ENCODE results near the gene ADGRB3.

ADGRB3 gene

DNA sequence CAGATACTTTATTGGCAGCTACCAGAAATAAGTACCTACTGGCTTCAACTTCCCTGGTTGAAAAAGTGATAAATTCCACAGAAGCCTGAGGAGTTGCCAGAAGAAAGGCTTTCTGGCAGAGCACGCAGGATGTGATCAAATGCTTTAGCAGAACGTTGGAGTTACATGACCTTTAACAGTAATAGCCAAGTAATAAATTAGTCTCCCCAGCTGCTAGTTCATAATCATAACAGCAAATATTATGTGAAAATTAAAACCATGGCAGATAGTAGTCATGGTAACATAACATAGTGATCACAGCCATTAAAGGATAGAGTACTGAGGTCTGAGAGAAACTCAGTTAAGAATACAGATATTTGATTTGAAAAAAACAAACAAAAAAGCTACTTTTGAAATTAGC lies 567.7 kb downstream of the ADGRB3 start:
- no peaks in the 10 kb centered on the region for H3K36me3 ChIP-seq (replicated peaks; ENCODE audit: insufficient read depth, low read length)
- H3K9ac ChIP-seq (ENCODE audit: low read length) = no peak overlapping the region
- no peaks in the 10 kb centered on the region for H3K4me1 ChIP-seq (ENCODE audit: low read length)
- DNase-seq = no peak
- no peaks in the 10 kb centered on the region for H4K20me1 ChIP-seq (ENCODE audit: insufficient read depth, low read length)
- no peak overlapping the region for H2AFZ ChIP-seq (ENCODE audit: low read length)
- no peaks in the 10 kb centered on the region for H3K9me2 ChIP-seq (replicated peaks; ENCODE audit: insufficient read depth, low read length)
- no peaks in the 10 kb centered on the region for H3K9me3 ChIP-seq (replicated peaks; ENCODE audit: insufficient read depth, low read length)
- no peaks in the 10 kb centered on the region for H3K79me2 ChIP-seq (ENCODE audit: low read length)
- no peaks in the 10 kb centered on the region for H3F3A ChIP-seq (ENCODE audit: insufficient read depth, low read length)
- no peak overlapping the region for H3K4me2 ChIP-seq (ENCODE audit: low read depth, low read length)
- no peak overlapping the region for H3K4me3 ChIP-seq (ENCODE audit: low read length)
- no peaks in the 10 kb centered on the region for H3K27me3 ChIP-seq (replicated peaks; ENCODE audit: insufficient read depth, low read length)
- H3K27ac ChIP-seq (ENCODE audit: low read length) = no peak overlapping the region
- TF ChIP-seq, protein P1, sequence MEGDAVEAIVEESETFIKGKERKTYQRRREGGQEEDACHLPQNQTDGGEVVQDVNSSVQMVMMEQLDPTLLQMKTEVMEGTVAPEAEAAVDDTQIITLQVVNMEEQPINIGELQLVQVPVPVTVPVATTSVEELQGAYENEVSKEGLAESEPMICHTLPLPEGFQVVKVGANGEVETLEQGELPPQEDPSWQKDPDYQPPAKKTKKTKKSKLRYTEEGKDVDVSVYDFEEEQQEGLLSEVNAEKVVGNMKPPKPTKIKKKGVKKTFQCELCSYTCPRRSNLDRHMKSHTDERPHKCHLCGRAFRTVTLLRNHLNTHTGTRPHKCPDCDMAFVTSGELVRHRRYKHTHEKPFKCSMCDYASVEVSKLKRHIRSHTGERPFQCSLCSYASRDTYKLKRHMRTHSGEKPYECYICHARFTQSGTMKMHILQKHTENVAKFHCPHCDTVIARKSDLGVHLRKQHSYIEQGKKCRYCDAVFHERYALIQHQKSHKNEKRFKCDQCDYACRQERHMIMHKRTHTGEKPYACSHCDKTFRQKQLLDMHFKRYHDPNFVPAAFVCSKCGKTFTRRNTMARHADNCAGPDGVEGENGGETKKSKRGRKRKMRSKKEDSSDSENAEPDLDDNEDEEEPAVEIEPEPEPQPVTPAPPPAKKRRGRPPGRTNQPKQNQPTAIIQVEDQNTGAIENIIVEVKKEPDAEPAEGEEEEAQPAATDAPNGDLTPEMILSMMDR (IDR thresholded peaks at IDR 0.05; ENCODE audit: low read length) = no peak
- TF ChIP-seq EZH2 (optimal IDR thresholded peaks at IDR 0.05; ENCODE audit: low read depth, low read length) = no peak
- no peak for TF ChIP-seq EZH2phosphoT487 (IDR thresholded peaks at IDR 0.05; ENCODE audit: low read length)

DNA sequence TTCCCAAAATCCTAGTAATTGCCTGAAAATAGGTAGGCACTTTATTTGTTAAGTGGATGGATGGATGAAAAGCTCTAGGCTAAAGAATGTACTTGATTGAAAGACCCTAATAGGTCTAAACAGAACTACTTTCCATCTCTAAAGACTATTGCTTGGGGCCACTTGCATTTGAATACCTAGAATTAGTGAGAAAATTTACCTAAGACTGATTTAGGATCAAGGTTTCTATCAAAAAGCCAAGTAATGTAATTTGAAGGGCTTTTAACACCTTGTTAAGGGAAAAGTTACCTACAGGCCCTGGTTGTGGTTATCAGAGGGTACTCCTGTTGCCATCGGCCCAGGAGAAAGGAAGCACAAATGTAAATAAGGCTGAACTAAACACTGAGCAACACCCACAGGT lies 581.0 kb downstream of the ADGRB3 start:
- Histone ChIP-seq H3K4me3 (ENCODE audit: low read length) (no peak overlapping the region), H3K9me2 (replicated peaks; ENCODE audit: insufficient read depth, low read length) (no peaks in the 10 kb centered on the region), H2AFZ (ENCODE audit: low read length) (no peak overlapping the region), H3K9me3 (replicated peaks; ENCODE audit: insufficient read depth, low read length) (no peaks in the 10 kb centered on the region), H3K27me3 (replicated peaks; ENCODE audit: insufficient read depth, low read length) (no peaks in the 10 kb centered on the region), H3K27ac (ENCODE audit: low read length) (no peak overlapping the region), H3K9ac (ENCODE audit: low read length) (no peak overlapping the region), H3K4me2 (ENCODE audit: low read depth, low read length) (no peak overlapping the region), H3K79me2 (ENCODE audit: low read length) (no peaks in the 10 kb centered on the region), H3K36me3 (replicated peaks; ENCODE audit: insufficient read depth, low read length) (no peaks in the 10 kb centered on the region), H3K4me1 (ENCODE audit: low read length) (no peaks in the 10 kb centered on the region), H4K20me1 (ENCODE audit: insufficient read depth, low read length) (no peaks in the 10 kb centered on the region), H3F3A (ENCODE audit: insufficient read depth, low read length) (no peaks in the 10 kb centered on the region)
- no peak for DNase-seq
- TF ChIP-seq EZH2phosphoT487 (IDR thresholded peaks at IDR 0.05; ENCODE audit: low read length) (no peak), EZH2 (optimal IDR thresholded peaks at IDR 0.05; ENCODE audit: low read depth, low read length) (no peak)
- TF ChIP-seq, protein P1 (IDR thresholded peaks at IDR 0.05; ENCODE audit: low read length) = no peak

DNA sequence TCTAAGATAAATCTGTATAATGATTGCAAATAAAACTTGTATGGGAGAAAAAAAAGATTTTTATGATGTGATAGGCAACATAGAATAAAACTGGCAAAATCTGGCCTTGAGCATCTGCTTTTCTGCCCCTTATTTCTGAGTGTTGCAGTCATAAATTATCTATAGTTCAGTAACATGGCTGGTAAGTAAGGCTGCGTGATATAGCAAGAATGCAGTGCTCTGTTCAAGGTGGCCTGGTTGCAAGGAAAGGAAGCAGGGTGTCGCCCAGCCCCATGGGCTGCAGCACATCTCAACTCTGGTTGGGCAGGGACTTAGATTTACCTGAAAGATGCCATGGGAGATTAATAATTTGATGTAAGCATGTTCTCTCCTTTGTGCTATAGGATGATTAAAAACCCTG lies 582.3 kb downstream of the ADGRB3 start:
- no peaks in the 10 kb centered on the region for H3K27me3 ChIP-seq (replicated peaks; ENCODE audit: insufficient read depth, low read length)
- no peaks in the 10 kb centered on the region for H3K79me2 ChIP-seq (ENCODE audit: low read length)
- H3F3A ChIP-seq (ENCODE audit: insufficient read depth, low read length) = no peaks in the 10 kb centered on the region
- DNase-seq = no peak
- H3K9me2 ChIP-seq (replicated peaks; ENCODE audit: insufficient read depth, low read length) = no peaks in the 10 kb centered on the region
- H3K9me3 ChIP-seq (replicated peaks; ENCODE audit: insufficient read depth, low read length) = no peaks in the 10 kb centered on the region
- no peaks in the 10 kb centered on the region for H3K4me1 ChIP-seq (ENCODE audit: low read length)
- H3K4me2 ChIP-seq (ENCODE audit: low read depth, low read length) = no peak overlapping the region
- H3K27ac ChIP-seq (ENCODE audit: low read length) = no peak overlapping the region
- no peaks in the 10 kb centered on the region for H4K20me1 ChIP-seq (ENCODE audit: insufficient read depth, low read length)
- H3K9ac ChIP-seq (ENCODE audit: low read length) = no peak overlapping the region
- H3K36me3 ChIP-seq (replicated peaks; ENCODE audit: insufficient read depth, low read length) = no peaks in the 10 kb centered on the region
- TF ChIP-seq EZH2 (optimal IDR thresholded peaks at IDR 0.05; ENCODE audit: low read depth, low read length) (no peak), EZH2phosphoT487 (IDR thresholded peaks at IDR 0.05; ENCODE audit: low read length) (no peak)
- TF ChIP-seq, protein P1 (IDR thresholded peaks at IDR 0.05; ENCODE audit: low read length) = no peak
- H3K4me3 ChIP-seq (ENCODE audit: low read length) = no peak overlapping the region
- no peak overlapping the region for H2AFZ ChIP-seq (ENCODE audit: low read length)
